GM21381 (cell line): Measurements from ENCODE around the gene MIDN.
"Not testable (repeated sequence)": the region's sequence is repeated elsewhere in the genome, so short reads cannot be mapped to it uniquely, and the experiment has no call there.

ENCODE experiments used
- ATAC-seq: cut with Tn5 transposase; IDR thresholded peaks from one replicate; pipeline ENCODE4 v1.9.1; 2021; ENCODE audit warnings: mild to moderate bottlenecking, moderate library complexity; ENCODE audit not compliant: unreplicated experiment

The MIDN gene

DNA sequence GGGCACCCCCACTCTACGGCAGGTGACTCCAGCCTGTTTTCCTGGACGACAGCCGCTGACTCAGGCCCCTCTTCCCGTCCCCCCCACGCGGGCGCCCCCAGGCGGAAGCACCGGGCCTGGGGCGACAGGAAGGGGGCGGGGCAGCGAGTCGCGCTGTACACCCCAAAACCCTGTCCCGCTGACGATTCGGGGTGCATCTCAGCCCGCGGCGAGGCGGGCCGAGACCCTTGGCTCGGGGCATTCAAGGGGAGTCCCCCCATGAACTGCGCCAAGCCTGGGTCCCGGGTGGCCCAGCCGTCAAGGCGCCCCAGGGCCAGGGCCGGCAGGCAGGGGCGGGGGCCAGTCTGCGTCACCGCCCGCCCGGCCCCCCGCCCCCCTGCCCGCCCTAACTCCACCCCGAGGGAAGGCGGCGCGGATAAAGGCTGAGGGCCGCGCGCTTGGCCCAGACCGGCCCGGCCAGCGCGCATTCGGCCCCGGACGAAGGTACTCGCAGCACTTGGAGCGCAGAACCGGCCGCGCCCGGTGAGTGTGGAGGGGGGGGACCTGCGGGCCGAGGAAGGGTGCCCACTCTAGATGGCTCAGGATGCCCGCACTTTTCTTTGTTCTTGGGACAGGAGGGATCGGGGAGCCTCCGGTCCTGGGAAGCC lies at the start of gene MIDN:
Gene MIDN, plus strand, starts transcription at position 445 of the 647 bp plus-strand sequence. CDS start 1,714 bp downstream, outside the sequence.
- peak; percentile 16 for ATAC-seq

- ATAC-seq = no peak
Measured at GRCh38 chr19:1199531-1199930, 48.9 kb upstream of the MIDN start.

GRCh38 chr19:1200614-1201013 lies 47.8 kb upstream of the MIDN start:
- ATAC-seq = not testable (repeated sequence)

- ATAC-seq = peak; percentile 90
Measured at GRCh38 chr19:1205114-1206099, 43.0 kb upstream of the MIDN start, which contains the start of gene STK11. TSS of gene STK11 (plus strand) at chr19:1205778. CDS start at chr19:1206914, 1,136 bp downstream.

GRCh38 chr19:1206150-1206863 lies 42.1 kb upstream of the MIDN start:
- no peak for ATAC-seq

DNA sequence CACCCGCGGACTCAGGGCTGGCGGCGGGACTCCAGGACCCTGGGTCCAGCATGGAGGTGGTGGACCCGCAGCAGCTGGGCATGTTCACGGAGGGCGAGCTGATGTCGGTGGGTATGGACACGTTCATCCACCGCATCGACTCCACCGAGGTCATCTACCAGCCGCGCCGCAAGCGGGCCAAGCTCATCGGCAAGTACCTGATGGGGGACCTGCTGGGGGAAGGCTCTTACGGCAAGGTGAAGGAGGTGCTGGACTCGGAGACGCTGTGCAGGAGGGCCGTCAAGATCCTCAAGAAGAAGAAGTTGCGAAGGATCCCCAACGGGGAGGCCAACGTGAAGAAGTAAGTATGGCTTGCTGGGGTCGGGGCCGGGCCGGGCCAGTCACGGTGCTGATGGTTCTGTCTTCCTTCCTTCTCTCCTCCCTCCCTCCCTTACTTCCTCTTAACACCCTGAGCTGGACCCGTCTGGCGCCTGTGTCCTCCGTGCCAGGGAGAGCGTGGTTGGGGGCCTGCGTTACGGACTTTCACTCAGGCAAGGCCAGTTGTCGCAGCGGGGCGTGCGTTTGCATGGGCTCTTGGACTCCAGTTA lies 41.4 kb upstream of the MIDN start:
- ATAC-seq = no peak

DNA sequence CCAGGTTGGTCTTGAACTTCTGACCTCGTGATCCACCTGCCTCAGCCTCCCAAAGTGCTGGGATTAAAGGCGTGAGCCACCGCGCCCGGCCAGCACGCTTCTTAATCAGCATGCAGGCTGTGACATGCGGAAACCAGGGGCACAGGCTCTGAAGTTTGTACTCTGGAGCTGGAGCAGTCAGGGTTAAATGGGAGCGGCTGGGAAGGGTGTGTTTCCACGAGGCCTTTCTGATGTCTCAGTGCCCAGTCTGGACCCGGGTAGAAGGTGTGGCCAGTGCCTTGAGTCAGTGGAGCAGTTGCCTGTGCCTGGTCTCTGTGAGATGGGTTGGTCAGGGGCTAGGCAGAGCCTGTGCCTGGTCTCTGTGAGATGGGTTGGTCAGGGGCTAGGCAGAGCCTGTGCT lies 39.6 kb upstream of the MIDN start:
- not testable (repeated sequence) for ATAC-seq

GRCh38 chr19:1210227-1210538 lies 38.2 kb upstream of the MIDN start:
- ATAC-seq = no peak

GRCh38 chr19:1211494-1212234 lies 36.7 kb upstream of the MIDN start:
- no peak for ATAC-seq

- ATAC-seq = peak; percentile 47
Measured at GRCh38 chr19:1213391-1214286, 34.7 kb upstream of the MIDN start.

DNA sequence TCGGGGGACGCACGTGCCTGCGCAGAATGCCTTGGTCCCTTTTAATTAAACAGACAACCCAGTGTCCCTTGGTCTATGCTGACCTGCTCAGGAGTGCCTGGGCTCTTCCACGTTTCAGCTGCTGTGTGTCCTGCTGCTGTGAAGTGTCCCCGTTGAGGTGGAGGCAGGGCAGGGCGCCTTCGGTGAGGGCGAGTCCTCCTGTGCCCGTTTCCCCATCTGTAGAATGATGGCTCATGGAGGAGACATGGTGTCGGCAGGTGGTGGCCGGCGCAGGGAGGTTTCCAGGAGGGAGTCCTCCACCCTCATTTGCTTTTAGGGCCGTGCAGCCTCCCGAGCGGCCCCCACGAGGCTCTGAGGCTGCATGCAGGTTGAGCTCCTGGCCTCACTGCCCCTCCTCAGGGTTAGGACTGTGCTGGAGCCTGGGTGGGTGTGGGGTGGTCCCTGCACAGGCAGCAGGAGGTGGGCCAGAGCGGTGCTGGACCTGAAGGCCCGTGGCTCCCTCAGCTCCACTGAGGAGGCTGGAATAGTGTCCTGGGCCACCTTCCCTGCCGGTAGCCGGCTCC lies 34.0 kb upstream of the MIDN start:
- no peak for ATAC-seq

- no peak for ATAC-seq
Measured at GRCh38 chr19:1214862-1215731, 33.3 kb upstream of the MIDN start.

DNA sequence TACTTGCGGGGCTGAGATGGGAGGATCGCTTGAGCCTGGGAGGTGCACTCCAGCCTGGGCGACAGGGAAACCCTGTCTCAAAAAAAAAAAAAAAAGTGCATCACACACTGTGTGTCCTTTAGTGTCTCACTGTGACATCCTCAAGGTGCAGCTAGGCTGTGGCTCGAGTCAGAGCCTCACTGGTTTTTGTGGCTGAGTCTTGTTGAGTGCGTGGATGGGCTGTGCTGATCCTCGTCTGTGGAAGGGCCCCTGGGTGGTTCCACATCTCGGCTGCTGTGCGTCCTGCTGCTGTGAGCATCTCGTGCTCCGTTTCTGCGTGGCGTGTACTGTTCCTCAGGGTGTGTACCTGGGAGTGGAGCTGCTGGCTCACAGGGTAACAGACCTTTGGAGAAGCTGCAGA lies 31.6 kb upstream of the MIDN start:
- ATAC-seq = no peak

GRCh38 chr19:1217366-1217765 lies 31.0 kb upstream of the MIDN start:
- ATAC-seq = no peak

DNA sequence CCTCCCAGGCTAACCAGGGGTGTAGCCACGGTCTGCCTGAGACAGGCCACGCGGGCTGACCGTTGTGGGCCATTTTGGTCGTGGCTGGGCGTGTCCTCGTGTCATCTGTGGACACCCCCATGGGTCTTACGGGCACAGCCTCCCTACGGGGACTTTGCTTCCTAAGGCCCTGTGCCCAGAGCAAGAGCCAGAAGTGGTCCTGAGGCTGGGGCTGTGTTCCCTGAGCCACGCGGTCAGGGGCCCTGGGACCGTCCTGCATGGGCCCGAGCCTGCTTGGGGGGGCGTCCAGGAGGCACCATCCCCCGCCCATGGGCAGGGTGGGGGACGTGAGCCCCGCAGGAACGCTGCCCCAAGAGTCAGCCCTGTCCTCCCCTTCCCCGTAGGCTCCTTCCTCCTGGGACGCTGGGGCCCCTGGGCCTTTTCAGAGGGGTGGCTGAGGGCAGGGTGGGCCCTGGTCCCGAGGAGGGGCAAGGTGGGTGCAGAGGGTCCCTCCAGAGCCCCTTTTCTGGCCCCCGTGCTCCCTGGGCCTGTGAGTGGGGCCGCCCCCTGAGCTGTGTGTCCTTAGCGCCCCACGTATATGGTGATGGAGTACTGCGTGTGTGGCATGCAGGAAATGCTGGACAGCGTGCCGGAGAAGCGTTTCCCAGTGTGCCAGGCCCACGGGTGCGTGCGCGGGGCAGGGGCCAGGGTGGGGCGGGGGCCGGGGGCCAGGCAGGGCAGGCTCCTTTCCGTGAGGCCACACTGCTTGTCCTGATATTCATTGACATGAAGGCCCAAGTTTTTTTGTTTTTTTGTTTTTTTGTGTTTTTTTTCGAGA lies 29.4 kb upstream of the MIDN start:
- no peak for ATAC-seq

DNA sequence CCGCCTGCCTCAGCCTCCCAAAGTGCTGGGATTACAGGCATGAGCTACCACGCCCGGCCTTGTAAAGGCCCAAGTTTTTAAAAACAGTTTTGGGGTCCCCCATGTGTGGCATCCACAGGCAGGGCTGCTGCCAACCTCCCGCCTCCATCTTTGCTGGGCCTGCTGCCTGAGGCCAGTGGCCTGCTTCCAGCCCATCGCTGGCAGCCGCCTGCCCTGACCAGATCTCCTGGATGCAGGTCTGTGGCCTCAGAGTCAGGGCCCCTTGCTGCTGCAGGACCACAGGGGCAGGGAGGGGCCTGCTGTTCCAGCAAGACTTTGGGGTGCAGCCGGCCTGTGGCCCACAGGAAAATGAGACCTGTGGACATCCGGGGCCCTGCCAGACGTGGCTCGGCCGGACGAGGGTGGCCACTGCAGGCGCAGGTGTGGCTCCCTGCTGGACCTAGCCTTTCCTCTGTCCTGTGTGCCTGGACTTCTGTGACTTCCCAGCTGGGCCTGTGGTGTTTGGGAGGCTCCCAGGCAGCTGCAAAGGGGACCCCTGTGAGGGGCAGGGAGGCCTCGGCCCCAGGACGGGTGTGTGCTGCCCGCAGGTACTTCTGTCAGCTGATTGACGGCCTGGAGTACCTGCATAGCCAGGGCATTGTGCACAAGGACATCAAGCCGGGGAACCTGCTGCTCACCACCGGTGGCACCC lies 28.5 kb upstream of the MIDN start:
- ATAC-seq = no peak

GRCh38 chr19:1220477-1220930 lies 27.9 kb upstream of the MIDN start:
- no peak for ATAC-seq
